Mucosa of descending colon (tissue), 3 donors: Measurements from ENCODE around the gene PEX6. TPM values are rescaled to one million over a fixed set of nuclear protein-coding genes. Genes with fewer than 3 reads are reported as not detected.

Experiments used
- ATAC-seq: fragments of 200-7000 bp; cut with Tn5 transposase; one replicate; pipeline ENCODE4 v1.9.1; 2020; ENCODE audit warnings: mild to moderate bottlenecking, moderate library complexity
- DNase-seq, 3 donors: peaks; one replicate each; pipeline ENCODE4 v3.0.0-alpha.2; 2020
- H3K36me3 ChIP-seq: fragments of 200-600 bp; one replicate; pipeline ENCODE4 v1.8.0; 2021; ENCODE audit warnings: low read depth, mild to moderate bottlenecking
- H3K4me1 ChIP-seq: fragments of 200-600 bp; one replicate; pipeline ENCODE4 v1.8.0; 2021; ENCODE audit warnings: low read depth, mild to moderate bottlenecking
- H3K4me3 ChIP-seq: fragments of 200-600 bp; one replicate; pipeline ENCODE4 v1.8.0; 2021; ENCODE audit warnings: mild to moderate bottlenecking
- H3K9me3 ChIP-seq: fragments of 200-600 bp; one replicate; pipeline ENCODE4 v1.8.0; 2021; ENCODE audit warnings: mild to moderate bottlenecking
- intact Hi-C, 2 donors: fragments of 100-400 bp; cut with DNase I in 1 of 2; cut with micrococcal nuclease in 1 of 2; formaldehyde crosslinking; loops; one replicate each; pipeline versions ENCODE4 v1.11.0 to v1.11.1; 2022; cut with DNase I, micrococcal nuclease
- total RNA-seq, 3 donors: library from RNA; stranded (reverse); fragmentation: NEBNext Ultra II Directional in 2 of 3; extraction: Animal tissue kit (Norgen Biotek cat#: 25700) in 2 of 3; gene quantifications; one replicate each; pipeline versions ENCODE4 v1.2.1 to v1.2.4, GENCODE V29; 2021 to 2023
- TF ChIP-seq, protein P1 (sequence below): fragments of 200-600 bp; IDR thresholded peaks from one replicate; pipeline ENCODE4 v1.8.0; 2022; ENCODE audit warnings: antibody characterized with exemption, mild to moderate bottlenecking
- donor health status: DM: no; HTN: no; CAD: no; lungs with moderate emphysema.
- donor health status: DM: no; HTN: no; CAD: no.
- donor health status: DM: no; HTN: yes; CAD: no.

Gene PEX6
- total RNA-seq, 3 donors from 2014 or later, result 14.3 to 38.6 (median 20.6) TPM

DNA sequence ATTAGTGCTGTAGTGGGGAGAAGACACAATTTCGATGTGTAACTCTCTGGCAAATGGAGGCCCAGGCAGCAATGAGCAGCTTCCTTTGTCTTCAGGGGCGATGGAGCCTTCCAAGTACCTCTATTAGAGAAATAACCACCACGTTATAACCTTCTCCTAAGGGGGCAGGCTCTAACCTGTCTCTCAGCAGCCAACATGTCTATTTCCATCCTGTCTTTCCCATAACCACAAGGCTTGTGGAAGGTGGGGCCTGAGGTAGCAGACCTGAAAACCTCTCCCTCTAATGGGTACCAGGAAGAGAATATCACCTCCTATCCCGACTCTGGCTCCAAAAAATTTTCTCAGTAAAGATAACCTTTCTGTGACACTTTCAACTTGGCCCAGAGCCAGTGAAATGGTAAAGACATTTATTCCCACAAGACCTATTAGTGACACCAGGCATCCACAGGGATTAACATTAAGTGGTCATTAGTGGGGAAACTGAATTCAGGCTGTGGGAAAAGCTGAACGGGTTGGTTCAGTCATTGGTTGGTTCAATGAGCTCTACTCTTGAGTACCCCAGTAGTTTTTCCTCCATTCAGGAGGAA, 4.0 kb downstream of the PEX6 start:
- H3K4me1 ChIP-seq, result peaks cover 14% of the 10 kb centered on the region
- ATAC-seq, result no peak
- TF ChIP-seq, protein P1, sequence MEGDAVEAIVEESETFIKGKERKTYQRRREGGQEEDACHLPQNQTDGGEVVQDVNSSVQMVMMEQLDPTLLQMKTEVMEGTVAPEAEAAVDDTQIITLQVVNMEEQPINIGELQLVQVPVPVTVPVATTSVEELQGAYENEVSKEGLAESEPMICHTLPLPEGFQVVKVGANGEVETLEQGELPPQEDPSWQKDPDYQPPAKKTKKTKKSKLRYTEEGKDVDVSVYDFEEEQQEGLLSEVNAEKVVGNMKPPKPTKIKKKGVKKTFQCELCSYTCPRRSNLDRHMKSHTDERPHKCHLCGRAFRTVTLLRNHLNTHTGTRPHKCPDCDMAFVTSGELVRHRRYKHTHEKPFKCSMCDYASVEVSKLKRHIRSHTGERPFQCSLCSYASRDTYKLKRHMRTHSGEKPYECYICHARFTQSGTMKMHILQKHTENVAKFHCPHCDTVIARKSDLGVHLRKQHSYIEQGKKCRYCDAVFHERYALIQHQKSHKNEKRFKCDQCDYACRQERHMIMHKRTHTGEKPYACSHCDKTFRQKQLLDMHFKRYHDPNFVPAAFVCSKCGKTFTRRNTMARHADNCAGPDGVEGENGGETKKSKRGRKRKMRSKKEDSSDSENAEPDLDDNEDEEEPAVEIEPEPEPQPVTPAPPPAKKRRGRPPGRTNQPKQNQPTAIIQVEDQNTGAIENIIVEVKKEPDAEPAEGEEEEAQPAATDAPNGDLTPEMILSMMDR, result no peak
- no peaks in the 10 kb centered on the region for H3K36me3 ChIP-seq
- intact Hi-C loops, result no loop called here
- no peaks in the 10 kb centered on the region for H3K9me3 ChIP-seq
- no peak overlapping the region for H3K4me3 ChIP-seq
- DNase-seq, result no peak

DNA sequence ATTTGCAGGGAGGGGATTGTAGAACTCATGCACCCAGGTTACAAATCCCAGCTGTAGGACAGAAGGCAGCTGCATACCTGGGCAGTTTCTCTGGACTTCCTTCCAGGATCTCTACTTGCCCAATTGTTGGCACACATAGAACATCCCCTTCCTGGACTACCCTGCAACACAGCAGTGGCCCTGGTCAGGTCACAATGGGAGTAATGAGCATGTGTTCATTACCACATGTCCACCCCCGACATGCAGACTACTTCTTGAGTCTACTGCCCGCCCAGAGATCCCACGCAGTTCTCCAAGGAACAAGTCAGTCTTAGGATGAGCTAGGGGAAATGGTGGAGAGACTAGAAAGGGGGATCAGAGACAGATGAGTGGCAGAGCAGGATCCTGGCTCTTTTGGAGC, 5.1 kb downstream of the PEX6 start:
- intact Hi-C loops, result no loop called here
- TF ChIP-seq, protein P1, result no peak
- ATAC-seq, result no peak
- no peak overlapping the region for H3K4me3 ChIP-seq
- H3K9me3 ChIP-seq, result no peaks in the 10 kb centered on the region
- peaks cover 11% of the 10 kb centered on the region for H3K4me1 ChIP-seq
- DNase-seq, result no peak
- H3K36me3 ChIP-seq, result no peaks in the 10 kb centered on the region

DNA sequence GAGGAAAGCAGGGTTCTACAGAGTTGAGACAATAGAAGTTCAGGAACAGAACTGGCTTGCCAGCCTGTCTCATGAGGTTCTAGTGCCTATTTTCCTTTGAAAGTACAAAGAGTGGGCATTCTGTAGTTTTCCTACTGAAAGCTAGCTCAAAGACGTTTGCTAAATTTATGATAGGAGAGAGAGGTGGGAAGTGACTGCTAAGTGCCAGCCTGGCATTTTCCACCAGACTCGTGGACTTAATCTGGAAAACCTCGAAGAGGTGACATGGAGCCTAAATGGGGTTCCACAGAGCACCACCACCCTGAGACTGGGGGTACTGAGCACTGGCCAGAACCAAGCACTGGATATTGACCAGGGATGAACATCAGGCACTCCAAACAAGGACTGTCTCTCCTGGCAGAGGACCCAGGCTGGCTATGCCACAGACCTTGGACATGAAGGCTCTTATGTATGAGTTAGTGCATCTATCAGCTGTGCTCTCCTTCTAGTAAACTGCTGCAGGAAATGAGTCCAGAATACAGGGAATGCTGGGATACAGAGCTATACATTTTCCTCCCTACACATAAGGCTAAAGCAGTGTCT, 7.1 kb downstream of the PEX6 start:
- ATAC-seq, result no peak
- TF ChIP-seq, protein P1, result no peak
- intact Hi-C loops, result no loop called here

DNA sequence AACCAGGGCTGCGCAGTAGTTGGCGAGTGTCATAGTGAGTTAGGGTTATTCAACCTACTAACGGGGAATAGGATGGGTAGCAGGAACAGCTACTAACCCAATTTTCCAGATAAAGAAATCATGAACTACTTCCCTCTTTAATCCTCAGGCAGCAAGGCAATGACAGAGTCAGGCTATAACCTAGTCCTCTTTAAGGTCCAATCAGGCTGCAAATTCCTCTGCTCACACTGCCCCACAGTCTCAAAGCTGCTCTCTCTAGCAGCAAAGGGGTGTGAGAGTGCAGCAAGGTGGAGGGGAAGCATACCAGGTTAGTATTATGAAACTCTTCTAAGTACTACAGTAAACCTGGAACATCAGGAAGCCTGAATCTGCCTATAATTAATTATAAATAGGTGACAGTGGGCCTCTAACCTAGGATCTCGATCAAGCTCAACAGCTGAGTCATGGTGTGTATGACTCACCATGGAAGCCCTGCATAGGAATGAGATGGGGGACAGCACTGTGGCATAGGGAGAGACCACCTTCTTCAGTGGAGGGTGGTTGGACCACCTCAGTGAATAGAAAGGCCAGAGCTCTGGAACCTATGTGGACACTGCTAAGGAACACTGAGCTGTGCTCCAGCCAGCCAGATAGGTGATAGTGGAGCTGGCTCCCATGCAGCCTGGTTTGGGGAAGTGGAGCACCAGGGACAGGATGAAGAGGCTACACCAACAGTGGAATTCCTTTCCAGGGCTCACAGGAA, 7.9 kb downstream of the PEX6 start:
- H3K9me3 ChIP-seq, result no peaks in the 10 kb centered on the region
- DNase-seq, result no peak
- TF ChIP-seq, protein P1, result no peak
- no peaks in the 10 kb centered on the region for H3K4me1 ChIP-seq
- intact Hi-C loops, result no loop called here
- ATAC-seq, result no peak
- no peak overlapping the region for H3K4me3 ChIP-seq
- no peaks in the 10 kb centered on the region for H3K36me3 ChIP-seq

More for the DNA sequence above, 7.1 kb downstream of the PEX6 start:
- H3K36me3 ChIP-seq, result no peaks in the 10 kb centered on the region
- H3K4me3 ChIP-seq, result no peak overlapping the region
- no peak for DNase-seq
- no peaks in the 10 kb centered on the region for H3K9me3 ChIP-seq
- H3K4me1 ChIP-seq, result no peaks in the 10 kb centered on the region

DNA sequence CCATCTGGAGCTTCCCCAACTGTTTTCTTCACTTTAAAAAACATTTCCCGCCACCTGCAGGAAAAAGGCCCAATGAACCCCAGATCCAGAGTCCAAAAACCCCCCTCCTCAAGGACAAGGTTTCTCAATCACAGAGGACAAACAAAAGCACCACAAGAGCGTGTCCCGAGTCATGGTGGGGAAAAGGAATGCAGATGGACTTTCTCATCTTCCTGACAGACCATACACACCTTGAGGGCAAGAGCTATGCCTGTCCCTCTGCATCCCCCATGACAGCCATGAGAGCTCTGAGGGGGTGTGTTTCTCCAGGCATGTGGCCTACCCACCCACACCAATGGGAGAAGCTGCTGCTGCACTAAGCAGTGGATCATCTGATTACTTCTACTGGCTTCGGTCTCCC, 9.0 kb downstream of the PEX6 start:
- no peaks in the 10 kb centered on the region for H3K9me3 ChIP-seq
- no peak overlapping the region for H3K4me3 ChIP-seq
- DNase-seq, result no peak
- H3K36me3 ChIP-seq, result no peaks in the 10 kb centered on the region
- TF ChIP-seq, protein P1, result no peak
- intact Hi-C loops, result no loop called here
- no peaks in the 10 kb centered on the region for H3K4me1 ChIP-seq
- no peak for ATAC-seq
